HG03457 (cell line): ENCODE results near the gene TET2.
"Not testable (repeated sequence)": the region's sequence is repeated elsewhere in the genome, so short reads cannot be mapped to it uniquely, and the experiment has no call there.

Source experiments
- ATAC-seq: cut with Tn5 transposase; IDR thresholded peaks from one replicate; pipeline ENCODE4 v1.9.1; 2021; ENCODE audit warnings: moderate number of reproducible peaks; ENCODE audit not compliant: unreplicated experiment

TET2 gene

DNA sequence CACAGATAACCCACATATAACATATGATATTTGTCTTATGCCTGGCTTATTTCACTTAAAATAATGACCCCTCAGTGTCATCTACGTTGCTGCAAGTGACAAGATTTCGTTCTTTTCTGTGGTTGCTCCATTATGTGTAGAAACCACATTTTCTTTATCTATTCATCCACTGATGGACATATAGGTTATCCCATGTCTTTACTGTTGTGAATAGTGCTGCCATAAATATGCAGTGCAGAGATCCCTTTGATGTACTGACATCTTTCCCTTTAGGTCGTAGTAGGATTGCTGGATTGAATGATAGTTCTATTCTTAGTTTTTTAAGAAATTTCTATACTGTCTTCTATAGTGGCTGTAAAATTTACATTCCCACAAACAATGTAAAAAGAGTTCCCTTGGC, 135.8 kb downstream of the TET2 start:
- no peak for ATAC-seq

DNA sequence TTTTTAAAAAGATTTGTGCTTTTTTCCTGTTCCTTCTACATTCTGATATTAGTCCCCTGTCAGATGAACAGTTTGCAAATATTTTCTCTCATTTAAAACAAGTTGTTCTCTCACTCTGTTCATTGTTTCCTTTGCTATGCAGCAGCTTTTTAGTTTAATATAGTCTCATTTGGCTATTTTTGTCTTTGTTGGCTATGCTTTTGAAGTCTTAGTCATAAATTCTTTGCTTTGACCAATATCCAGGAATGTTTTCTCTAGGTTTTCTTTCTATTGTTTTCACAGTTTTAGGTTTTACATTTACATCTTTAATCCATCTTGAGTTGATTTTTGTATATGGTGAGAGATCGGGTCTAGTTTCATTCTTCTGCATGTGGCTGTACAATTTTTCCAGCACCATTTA, 136.8 kb downstream of the TET2 start:
- no peak for ATAC-seq

DNA sequence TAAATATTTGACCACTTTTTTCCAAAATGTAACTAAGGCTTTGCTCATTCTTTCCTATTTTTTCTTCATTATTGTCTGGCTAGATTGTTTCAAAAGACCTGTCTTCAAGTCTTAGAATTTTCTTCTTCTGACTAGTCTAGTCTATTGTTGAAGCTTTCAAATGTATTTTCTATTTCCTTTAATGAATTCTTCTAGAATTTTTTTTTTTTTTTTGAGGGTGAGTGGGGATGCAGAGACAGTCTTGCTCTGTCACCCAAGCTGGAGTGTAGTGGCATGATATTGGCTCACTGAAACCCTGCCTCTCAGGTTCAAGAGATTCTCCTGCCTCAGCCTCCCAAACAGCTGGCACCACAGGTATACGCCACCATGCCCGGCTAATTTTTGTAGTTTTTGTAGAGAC, 141.4 kb downstream of the TET2 start:
- ATAC-seq, result no peak

DNA sequence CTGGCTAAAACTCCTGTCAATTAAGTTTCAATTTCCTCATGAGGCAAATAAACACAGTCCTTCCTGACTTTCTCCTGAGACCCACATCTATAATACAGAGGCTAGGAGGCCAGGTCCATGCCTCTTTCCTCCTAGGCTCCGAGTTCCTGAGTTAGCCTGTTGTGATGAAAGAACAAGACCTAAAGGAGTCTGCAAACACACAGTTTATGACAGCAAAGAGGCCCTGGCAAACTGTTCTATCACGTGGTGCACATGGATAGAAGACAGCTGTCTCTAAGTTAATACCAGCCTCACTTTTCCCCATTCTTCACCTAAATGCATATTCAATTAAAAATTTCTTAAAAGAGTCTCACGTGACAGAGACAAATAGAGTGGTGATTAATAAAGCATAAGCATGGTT, 145.2 kb downstream of the TET2 start:
- no peak for ATAC-seq

DNA sequence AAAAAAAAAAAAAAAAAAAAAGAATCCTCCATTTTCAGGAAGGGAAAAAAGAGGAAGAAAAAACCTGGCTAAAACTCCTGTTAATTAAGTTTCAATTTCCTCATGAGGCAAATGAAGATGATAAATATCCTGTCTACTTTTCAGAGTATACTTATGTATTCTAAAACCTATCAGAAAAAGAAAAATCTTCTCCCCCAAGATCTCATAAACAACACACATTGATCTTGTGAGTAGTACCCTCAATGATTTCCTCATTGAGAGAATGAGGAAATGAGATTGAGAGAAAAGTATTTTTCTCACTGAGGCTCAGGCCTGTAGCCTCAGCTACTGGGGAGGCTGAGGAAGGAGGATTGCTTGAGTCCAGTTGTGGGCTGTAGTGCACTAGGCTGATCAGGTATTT, 146.7 kb downstream of the TET2 start:
- ATAC-seq, result no peak

DNA sequence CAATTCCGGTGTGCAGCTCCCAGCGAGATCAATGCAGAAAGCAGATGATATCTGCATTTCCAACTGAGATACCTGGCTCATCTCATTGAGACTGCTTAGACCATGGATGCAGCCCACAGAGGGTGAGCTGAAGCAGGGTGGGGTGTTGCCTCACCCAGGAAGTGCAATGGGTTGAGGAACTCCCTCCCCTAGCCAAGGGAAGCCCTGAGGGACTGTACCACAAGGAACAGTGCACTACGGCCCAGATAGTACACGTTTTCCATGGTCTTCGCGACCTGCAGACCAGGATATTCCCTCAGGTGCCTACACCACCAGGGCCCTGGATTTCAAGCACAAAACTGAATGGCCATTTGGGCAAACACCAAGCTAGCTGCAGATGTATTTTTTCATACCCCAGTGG, 150.0 kb downstream of the TET2 start:
- ATAC-seq, result no peak

DNA sequence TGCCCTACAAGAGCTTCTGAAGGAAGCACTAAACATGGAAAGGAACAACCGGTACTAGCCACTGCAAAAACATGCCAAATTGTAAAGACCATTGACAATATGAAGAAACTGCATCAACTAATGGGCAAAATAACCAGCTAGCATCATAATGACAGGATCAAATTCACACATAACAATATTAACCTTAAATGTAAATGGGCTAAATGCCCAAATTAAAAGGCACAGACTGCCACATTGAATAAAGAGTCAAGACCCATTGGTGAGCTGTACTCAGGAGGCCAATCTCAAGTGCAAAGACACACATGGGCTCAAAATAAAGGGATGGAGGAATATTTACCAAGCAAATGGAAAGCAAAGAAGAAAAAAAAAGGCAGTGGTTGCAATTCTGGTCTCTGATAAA, 152.4 kb downstream of the TET2 start:
- not testable (repeated sequence) for ATAC-seq

DNA sequence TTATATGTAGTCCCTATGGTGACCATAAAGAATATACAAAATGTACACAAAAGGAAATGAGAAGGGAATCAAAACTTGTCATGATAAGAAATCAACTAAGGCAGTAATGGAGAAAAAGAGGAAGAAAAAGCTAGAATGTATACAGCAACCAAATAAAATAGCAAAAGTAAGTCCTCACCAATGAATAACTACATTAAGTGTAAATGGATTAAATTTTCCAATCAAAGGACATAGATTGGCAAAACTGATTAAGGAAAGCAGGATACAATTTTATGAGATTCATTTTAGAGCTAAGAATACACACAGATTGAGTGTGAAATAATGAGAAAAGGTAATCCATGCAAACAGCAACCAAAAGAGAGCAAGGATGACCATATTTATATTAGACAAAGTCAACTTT, 157.4 kb downstream of the TET2 start:
- no peak for ATAC-seq

DNA sequence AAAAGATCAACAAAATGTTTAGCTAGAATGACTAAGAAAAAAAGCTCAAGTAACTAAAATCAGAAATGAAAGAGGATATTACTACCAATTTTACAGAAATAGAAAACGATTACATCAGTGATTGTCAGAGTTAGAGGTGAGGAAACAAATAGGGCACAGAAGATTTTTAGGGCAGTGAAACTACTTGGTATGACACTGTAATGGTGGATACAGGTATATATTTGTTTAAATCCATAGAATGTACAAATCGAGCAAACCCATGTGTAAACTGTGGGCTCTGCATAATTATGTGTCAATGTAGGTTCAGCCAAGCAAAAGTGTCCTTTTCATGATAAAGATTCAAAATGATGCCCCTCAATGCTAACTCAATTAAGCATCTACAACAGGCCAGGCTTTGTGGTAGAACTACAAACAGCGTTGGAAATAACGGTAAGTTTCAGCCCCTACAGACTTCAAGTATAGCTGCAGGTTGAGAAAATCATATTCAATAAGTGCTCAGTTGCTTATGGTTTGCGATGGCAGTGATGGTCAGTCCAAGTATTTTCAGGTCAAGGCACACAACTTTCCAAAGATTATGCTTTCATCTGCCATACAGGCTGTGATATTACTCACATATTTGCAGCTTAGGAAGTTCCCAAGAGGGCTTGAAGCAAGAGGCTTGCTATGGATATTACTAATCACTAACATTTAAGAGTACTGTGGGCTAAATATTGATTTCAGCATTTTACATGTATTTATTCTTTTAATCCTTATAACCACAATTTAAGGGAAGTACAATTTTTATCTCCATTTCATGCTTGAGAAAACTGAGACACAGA, 158.6 kb downstream of the TET2 start:
- ATAC-seq, result peak; percentile 26

DNA sequence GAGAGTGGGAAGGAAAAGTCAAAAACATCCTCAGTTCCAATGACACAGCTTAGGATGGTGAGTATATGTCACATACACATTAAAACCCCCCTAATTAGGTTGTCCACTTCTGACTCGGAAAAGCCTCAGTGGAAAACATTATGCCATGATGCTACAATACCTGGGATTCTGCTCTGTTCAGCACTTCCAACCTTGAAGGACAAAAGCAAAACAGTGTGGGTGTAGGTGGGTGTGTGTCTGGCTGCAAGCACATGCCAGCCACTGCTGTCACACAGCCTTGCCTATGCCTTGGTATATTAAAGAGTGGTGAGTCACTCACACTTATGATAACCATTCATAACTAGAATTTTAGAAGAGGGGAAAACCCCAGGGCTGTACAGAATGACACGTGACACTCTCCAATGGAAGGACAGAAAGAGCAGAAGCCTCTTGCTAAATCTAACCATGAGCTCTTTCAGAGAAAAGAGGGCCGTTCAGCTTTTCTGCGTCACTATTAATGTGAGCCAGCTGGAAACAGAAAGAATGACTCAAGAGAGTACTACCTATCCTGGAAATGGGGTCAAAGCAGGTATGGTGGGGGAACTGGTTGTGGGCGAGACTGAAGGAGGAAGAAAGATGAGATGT, 159.6 kb downstream of the TET2 start:
- ATAC-seq, result peak; percentile 91

DNA sequence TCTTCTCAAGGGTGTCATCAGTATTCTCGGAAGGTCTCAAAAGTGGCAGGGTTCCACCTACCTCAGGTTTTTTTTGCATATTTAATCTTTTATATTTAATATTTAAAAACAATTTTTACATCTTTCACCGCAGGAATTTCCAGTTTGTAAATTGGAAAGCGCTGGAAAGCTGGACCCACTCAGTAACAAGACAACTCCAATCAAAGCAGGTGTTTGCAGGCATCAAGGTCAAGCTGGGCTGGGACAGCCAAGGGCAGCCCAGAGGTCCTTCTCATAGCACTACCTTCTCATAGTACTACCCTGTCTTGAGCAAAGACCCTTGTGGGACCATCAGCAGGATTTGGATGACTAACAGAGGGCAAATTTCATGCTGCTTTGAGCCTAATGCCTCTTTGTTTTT, 160.1 kb downstream of the TET2 start:
- ATAC-seq, result no peak

DNA sequence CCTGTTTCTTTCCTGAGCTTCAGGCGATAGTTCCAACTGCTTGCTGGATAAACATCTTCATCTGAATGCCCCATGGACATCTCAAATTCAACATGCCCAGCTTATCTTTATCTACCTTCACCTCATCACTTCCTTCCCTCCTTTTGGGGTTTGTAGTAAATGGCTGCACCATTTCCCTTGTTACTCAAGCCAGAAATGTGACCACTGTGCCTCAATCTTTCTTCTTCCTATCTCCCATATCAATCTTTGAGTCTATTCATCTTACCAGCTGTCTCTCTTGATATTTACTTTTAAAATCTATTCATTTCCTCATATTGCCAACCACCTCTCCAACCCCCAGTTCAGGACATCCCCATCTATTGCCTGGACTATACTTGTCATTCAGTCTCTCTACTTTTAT, 171.8 kb downstream of the TET2 start:
- no peak for ATAC-seq

DNA sequence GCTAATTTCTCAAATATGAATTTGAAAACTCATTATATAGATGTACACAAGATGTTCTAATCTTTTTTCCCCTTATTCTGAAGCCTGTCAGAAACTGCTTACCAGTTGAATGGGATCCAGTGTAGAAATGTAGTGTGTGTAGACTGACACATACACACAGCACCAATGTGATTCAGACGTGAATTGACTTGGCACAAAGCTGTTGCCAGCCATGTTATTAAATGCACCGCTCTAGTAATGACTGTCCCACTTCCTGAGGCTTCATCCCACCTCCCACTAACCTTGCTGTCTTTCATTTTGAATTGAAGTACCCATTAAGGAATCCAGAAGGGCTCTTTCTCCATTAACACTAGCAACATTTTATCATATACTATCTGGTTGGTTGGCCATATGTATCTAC, 180.5 kb downstream of the TET2 start:
- ATAC-seq, result no peak

DNA sequence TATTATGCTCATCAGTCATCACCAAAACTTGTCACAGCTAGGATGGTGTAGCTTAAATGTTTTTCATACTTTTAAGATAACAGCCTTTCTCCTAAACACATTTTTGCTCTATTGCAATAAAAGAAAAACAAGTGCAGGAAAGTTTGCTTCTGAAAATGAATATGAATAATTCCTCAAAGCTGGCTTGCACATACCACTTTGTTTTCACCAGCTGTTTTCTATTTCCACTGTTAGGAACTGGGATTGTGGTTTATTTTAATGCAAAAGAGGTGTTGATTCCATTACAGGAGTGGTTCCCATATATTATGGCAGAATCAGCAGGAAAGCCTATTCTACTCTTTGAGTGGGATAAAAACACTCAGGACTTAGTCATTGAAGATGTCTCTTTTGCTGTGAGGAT, 181.3 kb downstream of the TET2 start:
- no peak for ATAC-seq

DNA sequence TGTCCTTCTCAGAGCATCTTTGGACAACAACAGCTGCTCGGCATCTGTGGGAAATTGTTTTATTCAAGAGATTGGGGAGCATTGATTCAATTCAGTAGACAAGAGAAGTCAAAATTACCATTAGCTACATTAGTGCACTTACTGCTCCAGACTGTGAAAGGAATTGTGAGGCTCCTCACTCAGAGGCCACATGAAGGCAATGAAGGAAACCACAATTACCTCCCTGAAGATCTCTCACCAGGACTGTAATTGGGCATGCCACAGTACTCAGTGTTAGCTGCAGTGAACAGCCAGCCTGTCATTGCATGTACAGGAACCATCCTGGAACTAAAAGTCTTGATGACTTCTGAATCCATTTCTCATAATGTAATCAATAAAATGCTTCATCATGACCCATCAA, 182.4 kb downstream of the TET2 start:
- ATAC-seq, result no peak
